Measurements from ENCODE around the gene ID3. TPM values are rescaled to one million over a fixed set of nuclear protein-coding genes. Genes with fewer than 3 reads are reported as not detected.

Gene ID3
- total RNA-seq, 6 experiments from 2014 or later: 560 to 690 (median 604) TPM

DNA sequence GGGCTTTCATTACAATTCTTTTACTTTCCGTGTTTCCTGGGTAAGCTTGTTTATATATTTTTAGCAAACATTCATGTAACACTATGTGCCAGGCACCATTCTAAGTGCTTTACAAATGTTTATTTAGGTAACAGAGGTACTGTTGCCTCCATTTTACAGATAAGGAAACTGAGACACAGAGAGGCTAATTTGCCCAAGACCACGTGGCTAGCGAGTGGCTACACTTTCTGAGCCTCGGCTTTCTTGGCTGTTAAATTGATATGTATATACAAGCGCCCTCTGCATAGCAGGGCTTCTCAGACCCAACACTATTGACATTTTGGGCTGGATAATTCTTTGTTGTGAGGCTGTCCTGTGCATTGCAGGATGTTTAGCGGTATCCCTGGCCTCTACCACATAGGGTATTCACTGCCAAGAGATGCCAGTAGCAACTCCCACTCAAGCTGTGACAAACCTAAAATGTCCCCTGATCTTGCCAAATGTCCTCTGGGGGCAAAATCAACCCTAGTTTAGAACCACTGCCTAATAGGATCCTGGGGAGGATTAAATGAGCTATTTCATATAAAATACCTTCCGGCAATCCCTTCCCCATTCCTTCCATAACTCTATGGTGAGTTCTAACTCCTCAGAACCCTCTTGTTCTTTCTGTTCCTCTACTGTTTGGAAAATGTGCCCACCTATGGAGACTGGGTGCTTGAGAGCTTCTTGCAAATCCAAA is 17.2 kb upstream of the ID3 start:
- Mint-ChIP-seq H3K4me3 (peak overlapping the region; percentile 89), H3K4me1 (ENCODE audit: low read depth) (peaks cover 60% of the 10 kb centered on the region), H3K36me3 (ENCODE audit: low read depth) (peaks cover 9% of the 10 kb centered on the region), H3K27ac (peak overlapping the region; percentile 100), H3K9me3 (no peaks in the 10 kb centered on the region), H3K27me3 (ENCODE audit: insufficient read depth) (no peaks in the 10 kb centered on the region; the same call in 1 of the 2 replicates)
- TF ChIP-seq, protein P1, sequence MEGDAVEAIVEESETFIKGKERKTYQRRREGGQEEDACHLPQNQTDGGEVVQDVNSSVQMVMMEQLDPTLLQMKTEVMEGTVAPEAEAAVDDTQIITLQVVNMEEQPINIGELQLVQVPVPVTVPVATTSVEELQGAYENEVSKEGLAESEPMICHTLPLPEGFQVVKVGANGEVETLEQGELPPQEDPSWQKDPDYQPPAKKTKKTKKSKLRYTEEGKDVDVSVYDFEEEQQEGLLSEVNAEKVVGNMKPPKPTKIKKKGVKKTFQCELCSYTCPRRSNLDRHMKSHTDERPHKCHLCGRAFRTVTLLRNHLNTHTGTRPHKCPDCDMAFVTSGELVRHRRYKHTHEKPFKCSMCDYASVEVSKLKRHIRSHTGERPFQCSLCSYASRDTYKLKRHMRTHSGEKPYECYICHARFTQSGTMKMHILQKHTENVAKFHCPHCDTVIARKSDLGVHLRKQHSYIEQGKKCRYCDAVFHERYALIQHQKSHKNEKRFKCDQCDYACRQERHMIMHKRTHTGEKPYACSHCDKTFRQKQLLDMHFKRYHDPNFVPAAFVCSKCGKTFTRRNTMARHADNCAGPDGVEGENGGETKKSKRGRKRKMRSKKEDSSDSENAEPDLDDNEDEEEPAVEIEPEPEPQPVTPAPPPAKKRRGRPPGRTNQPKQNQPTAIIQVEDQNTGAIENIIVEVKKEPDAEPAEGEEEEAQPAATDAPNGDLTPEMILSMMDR (IDR thresholded peaks at IDR 0.05): no peak
- peak; percentile 28 for DNase-seq

DNA sequence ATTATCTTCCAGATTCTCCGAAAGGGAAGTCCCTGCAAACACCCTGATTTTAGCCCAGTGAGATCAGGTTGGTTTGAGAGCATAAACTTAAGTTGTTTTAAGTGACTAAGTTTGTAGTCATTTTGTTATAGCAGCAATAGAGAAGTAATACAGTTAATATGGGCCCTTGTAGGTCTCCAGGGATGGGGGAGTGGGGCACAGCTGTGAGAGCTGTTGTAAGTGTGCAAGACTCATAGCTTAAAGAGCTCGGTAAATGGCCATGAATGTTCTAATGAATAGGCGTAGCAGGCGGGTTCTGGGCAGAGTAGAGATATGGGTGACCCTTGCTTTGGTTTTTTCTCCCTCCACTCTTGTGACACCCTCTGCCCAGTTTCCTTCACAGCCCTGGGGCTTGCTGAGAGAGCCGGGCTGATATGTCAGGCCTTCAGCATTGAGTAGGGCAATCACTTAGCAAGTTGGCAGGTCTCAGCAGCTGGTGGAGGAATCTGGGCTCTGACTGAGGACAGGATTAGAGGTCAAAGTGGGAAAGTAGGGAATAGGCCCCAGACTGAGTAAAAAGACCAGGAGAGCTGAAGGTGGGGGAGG is 16.0 kb upstream of the ID3 start:
- no peak for DNase-seq
- TF ChIP-seq, protein P1 (IDR thresholded peaks at IDR 0.05): no peak
- H3K9me3 Mint-ChIP-seq: no peaks in the 10 kb centered on the region
- H3K4me1 Mint-ChIP-seq (ENCODE audit: low read depth): peaks cover 51% of the 10 kb centered on the region
- H3K36me3 Mint-ChIP-seq (ENCODE audit: low read depth): peaks cover 9% of the 10 kb centered on the region
- H3K4me3 Mint-ChIP-seq: no peak overlapping the region; the same call in 1 of the 2 replicates
- H3K27ac Mint-ChIP-seq: peak overlapping the region; percentile 100
- H3K27me3 Mint-ChIP-seq (ENCODE audit: insufficient read depth): no peaks in the 10 kb centered on the region; the same call in 1 of the 2 replicates

DNA sequence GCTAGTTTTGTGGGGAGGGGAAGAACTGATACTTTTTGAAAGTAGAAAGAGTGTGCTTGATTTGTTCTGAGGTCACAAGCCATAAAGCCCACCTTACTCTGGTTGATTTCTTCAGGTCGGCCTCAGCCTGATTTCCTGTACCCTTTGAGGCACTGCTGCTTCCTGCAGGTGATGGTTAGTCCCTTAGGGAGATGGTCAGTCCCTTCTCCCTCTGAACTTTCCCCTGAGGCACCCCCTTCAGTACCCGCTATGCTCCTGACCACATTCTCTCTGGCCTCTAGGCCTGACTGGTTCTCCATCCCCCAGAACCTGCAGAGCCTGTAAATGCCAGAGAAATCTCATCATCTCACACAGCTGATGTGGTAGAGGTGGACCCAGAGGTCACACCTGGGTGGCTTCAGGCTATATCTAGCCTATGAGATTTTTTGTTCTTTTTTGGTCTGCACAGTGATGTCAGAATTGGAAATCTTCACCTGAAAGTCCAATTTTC is 15.0 kb upstream of the ID3 start:
- H3K4me3 Mint-ChIP-seq: no peak overlapping the region
- peaks cover 53% of the 10 kb centered on the region for H3K4me1 Mint-ChIP-seq (ENCODE audit: low read depth)
- no peaks in the 10 kb centered on the region for H3K9me3 Mint-ChIP-seq
- no peaks in the 10 kb centered on the region; the same call in 1 of the 2 replicates for H3K27me3 Mint-ChIP-seq (ENCODE audit: insufficient read depth)
- peak overlapping the region; percentile 100; the same call in 1 of the 2 replicates for H3K27ac Mint-ChIP-seq
- H3K36me3 Mint-ChIP-seq (ENCODE audit: low read depth): peaks cover 9% of the 10 kb centered on the region
- TF ChIP-seq, protein P1 (IDR thresholded peaks at IDR 0.05): no peak
- no peak for DNase-seq

DNA sequence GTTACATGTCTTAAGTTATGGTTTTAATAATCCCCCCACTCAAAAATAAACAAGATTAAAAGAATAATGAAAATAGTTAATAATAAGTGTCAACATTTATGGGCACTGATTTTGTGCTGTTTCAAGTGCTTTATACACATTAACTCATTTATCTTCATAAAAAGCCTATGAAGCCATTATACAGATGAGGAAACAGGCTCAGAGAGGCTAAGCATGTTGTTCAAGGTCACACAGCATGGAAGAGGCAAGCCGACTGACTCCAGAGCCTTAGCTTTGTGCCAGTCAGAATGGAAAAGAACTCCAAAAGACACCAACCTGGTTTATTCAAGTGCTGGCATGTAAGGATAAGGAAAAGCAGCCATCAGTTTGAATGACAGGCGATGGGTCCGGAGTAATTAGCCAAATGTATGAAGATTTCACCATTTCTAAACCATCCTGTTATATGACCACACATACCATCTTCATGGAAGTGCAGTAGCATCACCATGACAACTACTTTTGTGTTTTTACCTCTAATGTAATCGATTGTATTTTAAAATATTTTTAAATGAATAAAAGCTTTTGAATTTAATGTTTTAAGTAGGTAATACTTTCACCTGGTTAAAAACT is 14.4 kb upstream of the ID3 start:
- TF ChIP-seq, protein P1 (IDR thresholded peaks at IDR 0.05): no peak
- Mint-ChIP-seq H3K27me3 (ENCODE audit: insufficient read depth) (no peaks in the 10 kb centered on the region; the same call in 1 of the 2 replicates), H3K4me1 (ENCODE audit: low read depth) (peaks cover 53% of the 10 kb centered on the region), H3K27ac (no peak overlapping the region), H3K9me3 (no peaks in the 10 kb centered on the region), H3K4me3 (no peak overlapping the region), H3K36me3 (ENCODE audit: low read depth) (peaks cover 9% of the 10 kb centered on the region)
- no peak for DNase-seq

DNA sequence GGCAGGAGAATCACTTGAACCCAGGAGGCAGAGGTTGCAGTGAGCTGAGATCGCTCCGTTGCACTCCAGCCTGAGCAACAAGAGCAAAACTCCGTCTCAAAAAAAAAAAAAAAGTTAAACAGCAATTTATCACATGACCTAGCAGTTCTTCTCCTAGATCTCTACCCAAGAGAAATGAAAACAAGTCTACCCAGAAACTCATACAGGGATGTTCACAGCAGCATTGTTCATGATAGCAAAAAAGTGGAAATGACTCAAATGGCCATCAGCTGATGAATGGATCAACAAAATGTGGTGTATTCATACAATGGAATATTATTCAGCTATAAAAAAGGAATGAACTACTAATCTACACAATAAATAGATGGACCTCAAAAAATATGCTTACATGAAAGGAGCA is 12.2 kb upstream of the ID3 start:
- Mint-ChIP-seq H3K4me1 (ENCODE audit: low read depth) (peaks cover 43% of the 10 kb centered on the region), H3K9me3 (no peaks in the 10 kb centered on the region), H3K4me3 (no peak overlapping the region), H3K36me3 (ENCODE audit: low read depth) (peaks cover 9% of the 10 kb centered on the region), H3K27ac (no peak overlapping the region), H3K27me3 (ENCODE audit: insufficient read depth) (no peaks in the 10 kb centered on the region; the same call in 1 of the 2 replicates)
- no peak for DNase-seq
- TF ChIP-seq, protein P1 (IDR thresholded peaks at IDR 0.05): no peak

Data from HFFc6 (cell line).